Activated T-cell treated with anti-CD3 and anti-CD28 coated beads, Interleukin-2, amount 50 U/mL, for 24 hours (primary cell): Measurements from ENCODE around the gene MPV17.
"Not testable (repeated sequence)": the region's sequence is repeated elsewhere in the genome, so short reads cannot be mapped to it uniquely, and the experiment has no call there.

ENCODE experiments used
- DNase-seq: peaks from one replicate; pipeline ENCODE4 v3.0.0-alpha.2; 2020
- H3K27ac Mint-ChIP-seq: 2 replicates; pipeline ENCODE4 v1.8.0; 2020; ENCODE audit warnings: mild to moderate bottlenecking, mixed read lengths
- H3K27me3 Mint-ChIP-seq: 2 replicates; pipeline ENCODE4 v1.8.0; 2020; ENCODE audit warnings: mixed read lengths
- H3K36me3 Mint-ChIP-seq: 2 replicates; pipeline ENCODE4 v1.8.0; 2020; ENCODE audit warnings: low read depth, mixed read lengths
- H3K4me1 Mint-ChIP-seq: 2 replicates; pipeline ENCODE4 v1.8.0; 2020; ENCODE audit warnings: low read depth, mixed read lengths
- H3K4me3 Mint-ChIP-seq: 2 replicates; pipeline ENCODE4 v1.8.0; 2020; ENCODE audit warnings: mild to moderate bottlenecking, moderate library complexity, mixed read lengths
- H3K9me3 Mint-ChIP-seq: 2 replicates; pipeline ENCODE4 v1.8.0; 2020; ENCODE audit warnings: mixed read lengths

Gene MPV17

GRCh38 chr2:27272537-27273522, 50.1 kb downstream of the MPV17 start:
- not testable (repeated sequence) for H3K4me3 Mint-ChIP-seq, DNase-seq, H3K36me3 Mint-ChIP-seq, H3K4me1 Mint-ChIP-seq, H3K9me3 Mint-ChIP-seq, H3K27me3 Mint-ChIP-seq, H3K27ac Mint-ChIP-seq

- Mint-ChIP-seq H3K27ac (no peak overlapping the region), H3K9me3 (no peaks in the 10 kb centered on the region), H3K36me3 (no peaks in the 10 kb centered on the region), H3K27me3 (no peaks in the 10 kb centered on the region), H3K4me3 (no peak overlapping the region), H3K4me1 (no peaks in the 10 kb centered on the region)
- DNase-seq = no peak
These were observed 51.1 kb downstream of the MPV17 start for GRCh38 chr2:27271631-27272340.

- Mint-ChIP-seq H3K9me3 (no peaks in the 10 kb centered on the region), H3K27me3 (no peaks in the 10 kb centered on the region), H3K36me3 (no peaks in the 10 kb centered on the region), H3K4me1 (no peaks in the 10 kb centered on the region), H3K4me3 (no peak overlapping the region), H3K27ac (no peak overlapping the region)
- DNase-seq = no peak
These were observed 52.2 kb downstream of the MPV17 start for GRCh38 chr2:27270670-27271069.

GRCh38 chr2:27270131-27270530, 52.8 kb downstream of the MPV17 start:
- no peak overlapping the region for H3K4me3 Mint-ChIP-seq
- H3K36me3 Mint-ChIP-seq = no peaks in the 10 kb centered on the region
- H3K27me3 Mint-ChIP-seq = no peaks in the 10 kb centered on the region
- no peak for DNase-seq
- H3K27ac Mint-ChIP-seq = no peak overlapping the region
- no peaks in the 10 kb centered on the region for H3K9me3 Mint-ChIP-seq
- peaks cover 2% of the 10 kb centered on the region for H3K4me1 Mint-ChIP-seq

GRCh38 chr2:27268296-27268695, 54.6 kb downstream of the MPV17 start:
- H3K27me3 Mint-ChIP-seq = peaks cover 16% of the 10 kb centered on the region
- H3K4me1 Mint-ChIP-seq = peaks cover 16% of the 10 kb centered on the region
- H3K27ac Mint-ChIP-seq, H3K9me3 Mint-ChIP-seq, H3K36me3 Mint-ChIP-seq, DNase-seq, H3K4me3 Mint-ChIP-seq: not testable (repeated sequence)

GRCh38 chr2:27265536-27265870, 57.4 kb downstream of the MPV17 start:
- no peak for DNase-seq
- H3K36me3 Mint-ChIP-seq = no peaks in the 10 kb centered on the region
- H3K27ac Mint-ChIP-seq = no peak overlapping the region
- peaks cover 33% of the 10 kb centered on the region for H3K27me3 Mint-ChIP-seq
- no peak overlapping the region for H3K4me3 Mint-ChIP-seq
- H3K9me3 Mint-ChIP-seq = no peaks in the 10 kb centered on the region
- H3K4me1 Mint-ChIP-seq = peaks cover 25% of the 10 kb centered on the region

- H3K4me3 Mint-ChIP-seq = peak overlapping the region; percentile 65
These were observed 58.0 kb downstream of the MPV17 start for GRCh38 chr2:27264753-27265535.

GRCh38 chr2:27264253-27264752, 58.6 kb downstream of the MPV17 start:
- no peaks in the 10 kb centered on the region for H3K9me3 Mint-ChIP-seq
- peak overlapping the region; percentile 71 for H3K27ac Mint-ChIP-seq
- no peaks in the 10 kb centered on the region for H3K36me3 Mint-ChIP-seq
- H3K27me3 Mint-ChIP-seq = peaks cover 44% of the 10 kb centered on the region
- H3K4me1 Mint-ChIP-seq = peaks cover 25% of the 10 kb centered on the region
- H3K4me3 Mint-ChIP-seq = peak overlapping the region; percentile 78
- no peak for DNase-seq

More at GRCh38 chr2:27264753-27265535, 58.0 kb downstream of the MPV17 start:
- Mint-ChIP-seq H3K27me3 (peaks cover 38% of the 10 kb centered on the region), H3K27ac (no peak overlapping the region), H3K36me3 (no peaks in the 10 kb centered on the region), H3K9me3 (no peaks in the 10 kb centered on the region), H3K4me1 (peaks cover 25% of the 10 kb centered on the region)
- DNase-seq = peak; percentile 79

GRCh38 chr2:27263287-27264252, 59.3 kb downstream of the MPV17 start:
- H3K9me3 Mint-ChIP-seq = no peaks in the 10 kb centered on the region
- H3K36me3 Mint-ChIP-seq = no peaks in the 10 kb centered on the region
- H3K4me1 Mint-ChIP-seq = peaks cover 25% of the 10 kb centered on the region
- H3K4me3 Mint-ChIP-seq = peak overlapping the region; percentile 78
- peak overlapping the region; percentile 73 for H3K27ac Mint-ChIP-seq
- peak; percentile 50 for DNase-seq
- H3K27me3 Mint-ChIP-seq = peaks cover 50% of the 10 kb centered on the region

GRCh38 chr2:27262379-27263286, 60.3 kb downstream of the MPV17 start, which contains the start of gene SLC30A3:
Gene SLC30A3 (minus strand): TSS chr2:27263047. CDS start chr2:27262906, 141 bp downstream.
- peak within 1 kb of the TSS; percentile 78 for H3K4me3 Mint-ChIP-seq
- H3K36me3 Mint-ChIP-seq = no peaks in the 10 kb centered on the region
- DNase-seq = peak; percentile 79
- no peaks in the 10 kb centered on the region for H3K9me3 Mint-ChIP-seq
- H3K4me1 Mint-ChIP-seq = peaks cover 25% of the 10 kb centered on the region
- peaks cover 57% of the 10 kb centered on the region for H3K27me3 Mint-ChIP-seq
- H3K27ac Mint-ChIP-seq = peak within 1 kb of the TSS; percentile 73

- Mint-ChIP-seq H3K9me3 (no peaks in the 10 kb centered on the region), H3K4me3 (peak overlapping the region; percentile 66), H3K36me3 (no peaks in the 10 kb centered on the region), H3K27me3 (peaks cover 65% of the 10 kb centered on the region), H3K27ac (no peak overlapping the region), H3K4me1 (peaks cover 25% of the 10 kb centered on the region)
- no peak for DNase-seq
These were observed 61.0 kb downstream of the MPV17 start for GRCh38 chr2:27261926-27262298.

- Mint-ChIP-seq H3K36me3 (no peaks in the 10 kb centered on the region), H3K9me3 (no peaks in the 10 kb centered on the region), H3K4me3 (peak overlapping the region; percentile 66), H3K27me3 (peaks cover 70% of the 10 kb centered on the region), H3K4me1 (peaks cover 25% of the 10 kb centered on the region), H3K27ac (no peak overlapping the region)
- no peak for DNase-seq
These were observed 61.5 kb downstream of the MPV17 start for GRCh38 chr2:27261241-27261925.
